OCI-LY1 (cell line): ENCODE data around the gene FLNC.

ENCODE experiments used
- H2AFZ ChIP-seq: fragments of 200-600 bp; sonication (generic), shearing (Covaris generic); 2 replicates; pipeline ENCODE4 v1.6.0; 2014; ENCODE audit warnings: antibody characterized with exemption, mild to moderate bottlenecking, low read length
- H3F3A ChIP-seq: fragments of 200-600 bp; sonication (generic), shearing (Covaris generic); 2 replicates; pipeline ENCODE4 v1.6.0; 2014; ENCODE audit warnings: mild to moderate bottlenecking, antibody characterized with exemption, low read length, moderate library complexity; ENCODE audit not compliant: insufficient read depth
- H3K27ac ChIP-seq: fragments of 200-600 bp; sonication (generic); 2 replicates; pipeline ENCODE4 v1.5.1; 2014; ENCODE audit warnings: low read length, mixed run types, mild to moderate bottlenecking, low read depth; ENCODE audit not compliant: poor library complexity, severe bottlenecking
- H3K27me3 ChIP-seq: fragments of 200-600 bp; sonication (generic); 2 replicates; pipeline ENCODE4 v1.6.0; 2014; ENCODE audit warnings: antibody characterized with exemption, mild to moderate bottlenecking, low read length, moderate library complexity; ENCODE audit not compliant: insufficient read depth
- H3K36me3 ChIP-seq: fragments of 200-600 bp; sonication (generic); 2 replicates; pipeline ENCODE4 v1.6.1; 2014; ENCODE audit warnings: mild to moderate bottlenecking, antibody characterized with exemption, low read length, moderate library complexity, mixed read lengths; ENCODE audit not compliant: insufficient read depth
- H3K4me1 ChIP-seq: fragments of 200-600 bp; sonication (generic); 2 replicates; pipeline ENCODE4 v1.5.1; 2014; ENCODE audit warnings: mild to moderate bottlenecking, low read length, moderate library complexity; ENCODE audit not compliant: insufficient read depth, severe bottlenecking
- H3K4me2 ChIP-seq: fragments of 200-600 bp; sonication (generic), shearing (Covaris generic); 2 replicates; pipeline ENCODE4 v1.6.1; 2014; ENCODE audit warnings: low read length
- H3K4me3 ChIP-seq: fragments of 200-600 bp; sonication (generic); 2 replicates; pipeline ENCODE4 v1.5.1; 2014; ENCODE audit warnings: low read length, low read depth, mild to moderate bottlenecking, mixed read lengths; ENCODE audit not compliant: poor library complexity, severe bottlenecking
- H3K79me2 ChIP-seq: fragments of 200-600 bp; shearing (Covaris generic); 2 replicates; pipeline ENCODE4 v1.6.1; 2016; ENCODE audit warnings: mixed run types, low read length, mixed read lengths; ENCODE audit not compliant: insufficient read depth
- H3K9ac ChIP-seq: fragments of 200-600 bp; sonication (generic), shearing (Covaris generic); 2 replicates; pipeline ENCODE4 v1.6.1; 2014; ENCODE audit warnings: mild to moderate bottlenecking, low read length, mixed read lengths
- H3K9me2 ChIP-seq: fragments of 200-600 bp; sonication (generic), shearing (Covaris generic); 2 replicates; pipeline ENCODE4 v1.6.1; 2014; ENCODE audit warnings: low read depth, mild to moderate bottlenecking, low read length, mixed read lengths
- H3K9me3 ChIP-seq: fragments of 200-600 bp; shearing (Covaris generic); 2 replicates; pipeline ENCODE4 v1.6.1; 2014; ENCODE audit warnings: low read length, mixed read lengths
- H4K20me1 ChIP-seq: fragments of 200-600 bp; sonication (generic), shearing (Covaris generic); 2 replicates; pipeline ENCODE4 v1.6.0; 2016; ENCODE audit warnings: mild to moderate bottlenecking, low read length; ENCODE audit not compliant: insufficient read depth
- CTCF ChIP-seq: fragments of 200-600 bp; sonication (generic), shearing (Covaris generic); IDR thresholded peaks from 2 replicates; pipeline ENCODE4 v1.5.1; 2017; ENCODE audit warnings: mild to moderate bottlenecking, antibody characterized with exemption, low read length, moderate library complexity, mixed read lengths
- EZH2 ChIP-seq: fragments of 200-600 bp; sonication (generic), shearing (Covaris generic); IDR thresholded peaks from 2 replicates; pipeline ENCODE4 v1.8.0; 2017; ENCODE audit warnings: borderline replicate concordance, mixed run types, mild to moderate bottlenecking, antibody characterized with exemption, low read length, moderate library complexity, mixed read lengths

The FLNC gene

GRCh38 chr7:128852537-128853254 lies 22.5 kb downstream of the FLNC start:
- Histone ChIP-seq H3K36me3 (no peaks in the 10 kb centered on the region), H3K27me3 (peaks cover 25% of the 10 kb centered on the region), H3K79me2 (no peaks in the 10 kb centered on the region), H3K4me2 (no peak overlapping the region), H3K4me3 (no peak overlapping the region), H3F3A (no peaks in the 10 kb centered on the region), H3K4me1 (no peaks in the 10 kb centered on the region), H4K20me1 (no peaks in the 10 kb centered on the region), H3K9ac (no peak overlapping the region), H2AFZ (no peak overlapping the region), H3K9me2 (no peaks in the 10 kb centered on the region), H3K27ac (no peak overlapping the region), H3K9me3 (no peaks in the 10 kb centered on the region)
- TF ChIP-seq EZH2: no peak
- no peak for TF ChIP-seq CTCF

- Histone ChIP-seq H3K9ac (no peak overlapping the region), H3K9me3 (no peaks in the 10 kb centered on the region), H3F3A (no peaks in the 10 kb centered on the region), H3K4me1 (no peaks in the 10 kb centered on the region), H3K27ac (no peak overlapping the region), H3K27me3 (peaks cover 28% of the 10 kb centered on the region), H3K9me2 (no peaks in the 10 kb centered on the region), H3K36me3 (no peaks in the 10 kb centered on the region), H3K4me3 (no peak overlapping the region), H3K4me2 (no peak overlapping the region), H3K79me2 (no peaks in the 10 kb centered on the region), H2AFZ (no peak overlapping the region), H4K20me1 (no peaks in the 10 kb centered on the region)
- TF ChIP-seq EZH2: no peak
- no peak for TF ChIP-seq CTCF
Measured at GRCh38 chr7:128853799-128854198, 23.6 kb downstream of the FLNC start.

GRCh38 chr7:128854396-128854795 lies 24.2 kb downstream of the FLNC start:
- Histone ChIP-seq H3K9me2 (no peaks in the 10 kb centered on the region), H3K9ac (no peak overlapping the region), H4K20me1 (no peaks in the 10 kb centered on the region), H3K36me3 (no peaks in the 10 kb centered on the region), H2AFZ (no peak overlapping the region), H3K4me2 (no peak overlapping the region), H3K79me2 (no peaks in the 10 kb centered on the region), H3K4me1 (no peaks in the 10 kb centered on the region), H3K27me3 (peaks cover 28% of the 10 kb centered on the region), H3K27ac (no peak overlapping the region), H3K4me3 (no peak overlapping the region), H3F3A (no peaks in the 10 kb centered on the region), H3K9me3 (no peaks in the 10 kb centered on the region)
- TF ChIP-seq CTCF: no peak
- no peak for TF ChIP-seq EZH2
